Thyroid gland (tissue), 4 donors: Measurements from ENCODE around the gene WDR37.

ENCODE experiments used
- POLR2A ChIP-seq, 2 donors: fragments of 450-650 bp; IDR thresholded peaks; one replicate each; pipeline ENCODE4 v1.6.1; 2017; ENCODE audit warnings: antibody characterized with exemption in 2 of 2, mild to moderate bottlenecking in 2 of 2, moderate library complexity in 1 of 2
- TF ChIP-seq, protein P1 (sequence below), 6 experiments: fragments of 200-600 bp in 3 of 6; fragments of 450-650 bp in 3 of 6; sonication (generic) in 3 of 6; IDR thresholded peaks; one replicate each; pipeline ENCODE4 v1.5.1; 2016 to 2019; ENCODE audit warnings: antibody characterized with exemption in 6 of 6, mild to moderate bottlenecking in 2 of 6, inconsistent platforms in 1 of 6, moderate library complexity in 1 of 6

DNA sequence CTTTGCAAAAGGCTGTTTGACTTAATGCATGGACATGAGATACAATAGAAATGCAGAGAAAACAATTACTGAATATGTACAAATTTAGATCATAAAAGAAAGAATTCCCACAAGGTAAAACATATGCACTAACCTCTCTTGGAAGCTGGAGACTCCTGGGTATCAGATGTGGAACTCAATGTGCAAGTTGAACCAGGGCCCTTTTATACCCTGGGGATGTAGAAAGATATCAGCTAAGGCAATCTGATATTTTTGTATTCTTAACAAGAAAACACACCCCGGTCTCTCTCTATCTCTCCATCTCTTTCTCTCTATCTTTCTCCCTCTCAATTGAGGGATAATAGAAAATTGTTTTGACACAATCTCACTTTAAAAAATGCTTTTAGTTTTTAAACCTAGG lies 30.5 kb upstream of the WDR37 start, which contains the start of gene IDI2:
- no peak for TF ChIP-seq POLR2A (IDR thresholded peaks at IDR 0.05)
- TF ChIP-seq, protein P1, sequence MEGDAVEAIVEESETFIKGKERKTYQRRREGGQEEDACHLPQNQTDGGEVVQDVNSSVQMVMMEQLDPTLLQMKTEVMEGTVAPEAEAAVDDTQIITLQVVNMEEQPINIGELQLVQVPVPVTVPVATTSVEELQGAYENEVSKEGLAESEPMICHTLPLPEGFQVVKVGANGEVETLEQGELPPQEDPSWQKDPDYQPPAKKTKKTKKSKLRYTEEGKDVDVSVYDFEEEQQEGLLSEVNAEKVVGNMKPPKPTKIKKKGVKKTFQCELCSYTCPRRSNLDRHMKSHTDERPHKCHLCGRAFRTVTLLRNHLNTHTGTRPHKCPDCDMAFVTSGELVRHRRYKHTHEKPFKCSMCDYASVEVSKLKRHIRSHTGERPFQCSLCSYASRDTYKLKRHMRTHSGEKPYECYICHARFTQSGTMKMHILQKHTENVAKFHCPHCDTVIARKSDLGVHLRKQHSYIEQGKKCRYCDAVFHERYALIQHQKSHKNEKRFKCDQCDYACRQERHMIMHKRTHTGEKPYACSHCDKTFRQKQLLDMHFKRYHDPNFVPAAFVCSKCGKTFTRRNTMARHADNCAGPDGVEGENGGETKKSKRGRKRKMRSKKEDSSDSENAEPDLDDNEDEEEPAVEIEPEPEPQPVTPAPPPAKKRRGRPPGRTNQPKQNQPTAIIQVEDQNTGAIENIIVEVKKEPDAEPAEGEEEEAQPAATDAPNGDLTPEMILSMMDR (IDR thresholded peaks at IDR 0.05) = no peak
